ENCODE results near the gene DCAF6. TPM values are rescaled to one million over a fixed set of nuclear protein-coding genes. Genes with fewer than 3 reads are reported as not detected.
A peak's percentile ranks its signal among the peaks of the same experiment; 100 is the strongest.

Gene DCAF6
- total RNA-seq, 1 experiment from 2014 or later = 34.7 TPM

DNA sequence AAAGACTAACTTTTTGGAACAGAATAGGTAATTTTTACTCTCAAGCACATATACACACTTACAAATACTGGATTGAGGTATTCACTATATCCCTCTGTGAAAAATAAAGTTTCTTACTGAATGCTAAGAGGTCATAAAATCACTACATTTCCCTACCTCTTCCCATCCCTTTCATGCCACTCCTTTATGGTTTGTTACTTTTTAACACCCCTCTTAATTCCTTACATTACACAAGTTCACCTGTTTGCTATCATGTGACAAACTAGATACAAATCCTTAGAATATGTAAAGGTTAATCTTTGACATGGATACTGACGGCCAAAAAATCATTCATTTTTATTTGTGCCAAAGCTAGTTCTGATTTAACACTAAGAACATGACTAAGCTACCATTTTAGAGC lies 6.8 kb upstream of the DCAF6 start:
- H3K36me3 ChIP-seq = no peaks in the 10 kb centered on the region
- no peak overlapping the region for H3K4me3 ChIP-seq
- no peaks in the 10 kb centered on the region for H3K4me1 ChIP-seq
- no peaks in the 10 kb centered on the region for H3K27me3 ChIP-seq
- DNase-seq = no peak
- no peak overlapping the region for H3K27ac ChIP-seq
- no peaks in the 10 kb centered on the region for H3K9me3 ChIP-seq (replicated peaks)

DNA sequence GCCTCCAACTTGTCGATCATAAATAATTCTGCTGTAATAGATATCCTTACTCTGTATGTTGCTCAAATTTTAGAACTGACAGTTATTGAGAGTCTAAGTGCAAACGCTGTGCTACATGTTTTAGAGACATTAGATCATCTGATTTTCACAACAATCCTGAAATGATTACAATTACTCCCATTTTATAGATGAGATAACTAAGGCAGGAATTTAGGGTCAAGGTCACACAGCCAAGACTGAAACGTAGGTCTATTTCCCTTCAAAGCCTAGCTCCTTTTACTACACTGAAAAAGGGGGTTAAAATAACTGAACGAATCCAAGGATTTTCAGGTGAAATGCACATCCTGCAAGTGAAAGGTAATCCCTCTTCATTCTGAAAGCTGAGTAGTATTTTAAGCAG lies 2.7 kb upstream of the DCAF6 start:
- H3K27me3 ChIP-seq = no peaks in the 10 kb centered on the region
- no peaks in the 10 kb centered on the region for H3K36me3 ChIP-seq
- no peak for DNase-seq
- no peaks in the 10 kb centered on the region for H3K9me3 ChIP-seq (replicated peaks)
- H3K4me1 ChIP-seq = no peaks in the 10 kb centered on the region; the same call in 1 of the 2 replicates
- no peak overlapping the region for H3K27ac ChIP-seq
- no peak overlapping the region for H3K4me3 ChIP-seq

DNA sequence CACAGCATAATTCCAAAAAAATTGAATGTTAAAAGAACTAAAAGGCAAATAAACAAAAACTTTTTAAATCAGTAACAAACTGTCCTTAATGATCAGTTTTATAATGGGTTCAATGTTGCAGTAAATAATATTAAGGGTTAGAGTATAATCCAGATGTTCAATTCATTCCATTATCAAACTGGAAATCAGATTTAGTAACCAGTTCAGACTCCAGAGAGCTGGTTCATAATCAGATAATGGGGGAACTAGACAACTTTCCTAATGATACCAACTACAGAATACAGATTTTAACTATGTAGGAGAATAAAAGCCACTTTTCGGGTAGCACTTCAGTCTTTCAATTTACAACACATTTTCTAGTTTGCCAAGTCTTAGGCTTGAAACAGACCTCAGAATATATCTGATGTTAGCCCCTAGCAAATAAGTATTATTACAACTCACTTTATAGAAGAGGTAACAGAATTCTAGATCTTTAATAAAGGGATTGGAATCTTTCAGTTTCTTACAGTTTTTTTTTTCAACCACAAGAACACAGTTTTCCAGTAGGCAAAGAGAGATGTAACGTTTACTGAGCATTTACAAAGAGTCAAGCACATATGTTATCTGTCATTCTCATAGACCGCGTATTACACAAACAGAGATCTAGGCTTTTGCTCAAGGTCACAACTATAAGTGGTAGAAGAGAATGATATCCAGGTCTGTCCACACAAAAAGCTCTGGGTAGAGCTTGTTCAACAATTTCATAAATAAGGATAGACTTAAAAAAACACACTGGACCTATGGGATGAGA lies 1.9 kb upstream of the DCAF6 start:
- H3K27me3 ChIP-seq = no peaks in the 10 kb centered on the region
- H3K4me1 ChIP-seq = no peaks in the 10 kb centered on the region; the same call in 1 of the 2 replicates
- peak overlapping the region; percentile 97 for H3K27ac ChIP-seq
- H3K9me3 ChIP-seq (replicated peaks) = no peaks in the 10 kb centered on the region
- no peak for DNase-seq
- no peaks in the 10 kb centered on the region for H3K36me3 ChIP-seq
- H3K4me3 ChIP-seq = peak overlapping the region; percentile 71

DNA sequence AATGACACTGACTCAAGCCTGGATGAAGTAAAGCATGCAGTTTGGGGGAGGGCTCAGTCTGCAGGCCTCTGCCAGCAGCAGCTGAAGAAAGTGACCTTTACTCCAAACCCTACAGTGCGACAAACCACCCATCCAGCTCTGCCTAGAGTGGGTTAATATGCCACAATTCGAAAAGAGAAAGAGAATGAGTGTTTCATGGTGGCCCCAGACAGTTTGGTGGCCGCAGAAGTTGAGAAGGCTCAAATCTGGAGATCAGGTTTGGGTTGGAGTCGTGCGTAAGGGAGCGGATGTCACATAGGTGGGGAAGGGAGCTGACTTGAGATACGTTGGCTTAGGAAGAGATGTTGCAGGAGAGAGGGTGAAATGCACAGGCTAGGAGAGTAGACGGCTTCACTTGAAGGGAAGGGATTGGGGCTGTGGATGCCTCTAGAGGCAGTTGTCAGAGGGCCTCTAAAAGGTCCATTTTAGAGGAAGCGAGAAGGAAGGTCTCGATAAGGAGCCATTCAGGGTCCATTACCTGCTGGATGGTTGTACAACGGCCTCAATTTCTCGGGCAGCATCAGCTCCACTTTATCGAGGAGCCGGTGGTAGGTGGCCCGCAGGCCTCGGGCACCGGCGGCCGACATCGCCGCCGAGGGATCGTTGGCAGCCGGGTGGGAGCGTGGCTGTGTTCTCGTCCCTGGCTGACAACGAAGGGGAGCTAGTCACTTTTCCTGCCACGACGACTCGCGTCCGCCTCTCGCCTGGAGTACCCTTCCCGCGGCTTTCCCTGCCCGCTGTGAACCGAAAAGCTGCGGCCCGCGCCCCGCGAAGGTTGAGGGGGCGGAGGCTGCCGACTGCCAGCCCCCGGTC lies 1.0 kb upstream of the DCAF6 start:
- peak; percentile 22 to 59 for DNase-seq
- no peaks in the 10 kb centered on the region for H3K27me3 ChIP-seq

DNA sequence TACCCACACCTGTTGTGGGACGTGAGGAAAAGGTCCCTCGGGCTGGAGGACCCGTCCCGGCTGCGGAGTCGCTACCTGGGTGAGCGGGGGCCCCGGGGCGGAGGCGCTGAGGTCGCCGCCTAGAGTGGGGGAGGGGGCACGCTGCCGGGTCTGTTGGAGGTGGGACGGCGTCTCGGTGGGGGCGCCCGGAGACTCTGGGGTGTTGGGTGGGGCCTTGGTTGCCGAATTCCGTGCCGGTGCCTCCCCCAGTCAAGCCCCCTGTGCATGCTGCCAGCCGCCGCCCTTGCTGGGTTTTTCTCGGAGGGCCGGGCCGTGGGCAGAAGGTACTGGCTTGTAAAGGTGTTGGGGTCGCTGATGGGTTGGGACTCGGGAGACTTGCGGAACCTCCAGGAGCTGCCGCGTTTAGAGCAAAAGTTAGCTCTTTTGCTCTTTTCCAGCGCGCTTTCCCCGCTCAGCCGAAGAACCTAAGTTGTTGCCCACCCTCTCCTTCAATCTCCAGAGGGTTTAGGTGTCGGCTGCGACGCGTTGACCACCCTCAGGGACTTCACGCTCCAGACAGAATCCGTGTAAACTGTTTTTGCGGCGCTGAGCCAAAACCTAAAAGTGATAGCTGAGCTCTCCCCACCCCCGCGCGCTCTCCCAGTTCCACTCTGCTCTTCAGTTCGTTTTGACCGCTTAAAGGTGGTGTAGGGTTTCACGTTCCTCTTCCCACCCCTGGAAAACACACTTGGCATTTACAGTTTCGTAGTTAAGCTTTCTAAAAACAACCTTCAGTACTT lies 636 bp downstream of the DCAF6 start, which contains the start of gene MPC2:
Gene MPC2, minus strand, starts transcription at position 143 of the 779 bp plus-strand sequence. CDS start 1,231 bp downstream, outside the sequence.
- Histone ChIP-seq H3K4me3 (peak within 1 kb of the TSS; percentile 71), H3K27me3 (no peaks in the 10 kb centered on the region), H3K9me3 (replicated peaks) (no peaks in the 10 kb centered on the region), H3K4me1 (no peaks in the 10 kb centered on the region; the same call in 1 of the 2 replicates), H3K27ac (peak within 1 kb of the TSS; percentile 97), H3K36me3 (no peaks in the 10 kb centered on the region)
- peak; percentile 71 to 84 for DNase-seq

More for the DNA sequence above, 1.0 kb upstream of the DCAF6 start:
- Histone ChIP-seq H3K9me3 (replicated peaks) (no peaks in the 10 kb centered on the region), H3K4me3 (peak overlapping the region; percentile 71), H3K4me1 (no peaks in the 10 kb centered on the region; the same call in 1 of the 2 replicates), H3K27ac (peak overlapping the region; percentile 97), H3K36me3 (no peaks in the 10 kb centered on the region)

DNA sequence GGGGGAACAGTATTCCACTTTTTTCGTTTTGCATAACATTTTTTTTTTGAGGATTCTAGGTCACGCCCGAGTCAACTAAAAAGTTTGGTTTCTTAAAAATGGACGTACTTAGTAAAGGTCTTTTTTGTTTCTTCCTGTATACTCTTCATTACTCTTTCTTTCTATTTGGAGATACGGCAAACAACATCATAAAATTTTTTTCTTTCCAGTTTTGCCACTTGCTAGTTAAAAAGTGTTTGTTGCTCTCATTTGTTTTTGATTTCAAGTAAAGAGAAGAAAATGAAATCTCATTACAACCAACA lies 1.2 kb downstream of the DCAF6 start:
- peak overlapping the region; percentile 97 for H3K27ac ChIP-seq
- no peaks in the 10 kb centered on the region for H3K9me3 ChIP-seq (replicated peaks)
- no peaks in the 10 kb centered on the region for H3K27me3 ChIP-seq
- no peaks in the 10 kb centered on the region for H3K36me3 ChIP-seq
- no peak for DNase-seq
- peak overlapping the region; percentile 71 for H3K4me3 ChIP-seq
- H3K4me1 ChIP-seq = no peaks in the 10 kb centered on the region; the same call in 1 of the 2 replicates

DNA sequence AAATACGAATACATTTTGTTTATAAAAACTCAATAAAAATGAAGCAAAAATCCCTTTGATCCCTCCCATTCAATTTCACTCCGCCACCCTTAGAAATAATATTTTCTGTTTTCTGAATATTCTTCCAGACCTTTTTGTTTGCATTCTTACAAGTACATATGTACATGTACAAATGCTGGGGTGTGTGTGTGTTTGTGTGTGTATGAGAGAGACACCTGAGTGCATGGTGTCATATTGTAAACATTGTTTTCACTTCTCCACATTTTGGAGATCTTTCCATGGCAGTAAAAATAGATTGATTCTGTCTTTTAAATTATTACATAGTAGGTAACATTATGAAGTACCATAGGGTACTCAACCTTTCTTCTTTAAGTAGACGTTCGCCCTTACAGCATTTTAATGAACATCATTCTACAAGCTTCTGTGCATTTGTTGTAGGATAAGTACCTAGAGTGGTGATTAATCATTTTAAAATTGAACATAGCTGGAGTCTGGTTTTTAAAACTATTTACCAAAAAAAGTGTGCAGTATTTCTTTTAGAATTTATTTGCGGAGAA lies 1.7 kb downstream of the DCAF6 start:
- H3K27me3 ChIP-seq = no peaks in the 10 kb centered on the region
- peak overlapping the region; percentile 97; the same call in 1 of the 2 replicates for H3K27ac ChIP-seq
- no peaks in the 10 kb centered on the region for H3K36me3 ChIP-seq
- no peaks in the 10 kb centered on the region; the same call in 1 of the 2 replicates for H3K4me1 ChIP-seq
- DNase-seq = no peak
- no peaks in the 10 kb centered on the region for H3K9me3 ChIP-seq (replicated peaks)
- H3K4me3 ChIP-seq = peak overlapping the region; percentile 71

DNA sequence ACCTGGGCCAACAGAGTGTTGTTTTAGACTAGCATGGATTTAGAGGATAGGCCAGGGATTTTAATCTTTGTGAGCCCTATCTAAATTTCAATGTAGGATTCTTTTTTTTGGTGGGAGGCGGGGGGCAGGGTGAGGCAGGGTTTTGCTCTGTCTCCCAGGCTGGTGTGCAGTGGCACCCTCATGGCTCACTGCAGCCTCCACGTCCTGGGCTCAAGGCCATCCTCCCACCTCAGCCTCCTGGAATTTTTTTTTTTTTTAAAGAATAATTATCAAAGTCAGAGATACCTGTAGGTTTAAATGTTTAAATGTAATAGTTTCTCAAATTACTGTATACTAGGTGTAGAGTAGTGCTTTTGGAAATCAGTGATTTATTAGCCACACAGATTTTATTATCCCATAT lies 3.8 kb downstream of the DCAF6 start:
- H3K9me3 ChIP-seq (replicated peaks) = no peaks in the 10 kb centered on the region
- H3K27me3 ChIP-seq = no peaks in the 10 kb centered on the region
- no peak for DNase-seq
- no peaks in the 10 kb centered on the region for H3K36me3 ChIP-seq
- H3K27ac ChIP-seq = no peak overlapping the region
- no peak overlapping the region for H3K4me3 ChIP-seq
- H3K4me1 ChIP-seq = no peaks in the 10 kb centered on the region; the same call in 1 of the 2 replicates

DNA sequence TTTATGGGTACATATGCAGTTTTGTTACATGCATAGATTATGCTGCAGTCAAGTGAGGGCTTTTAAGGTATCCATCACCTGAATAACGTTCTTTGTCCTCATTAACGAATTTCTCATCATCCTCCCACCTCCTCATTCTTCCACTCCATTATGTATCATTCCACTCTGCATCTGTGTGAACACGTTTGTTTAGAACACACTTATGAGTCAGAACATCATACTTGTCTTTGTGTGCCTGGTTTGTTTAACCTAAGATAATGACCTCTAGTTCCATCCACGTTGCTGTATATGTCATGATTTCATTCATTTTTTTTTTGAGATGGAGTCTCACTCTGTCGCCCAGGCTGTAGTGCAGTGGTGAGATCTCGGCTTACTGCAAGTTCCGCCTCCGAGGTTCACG lies 7.1 kb downstream of the DCAF6 start:
- no peaks in the 10 kb centered on the region for H3K27me3 ChIP-seq
- no peaks in the 10 kb centered on the region; the same call in 1 of the 2 replicates for H3K4me1 ChIP-seq
- H3K36me3 ChIP-seq = no peaks in the 10 kb centered on the region
- H3K27ac ChIP-seq = no peak overlapping the region
- H3K9me3 ChIP-seq (replicated peaks) = no peaks in the 10 kb centered on the region
- no peak overlapping the region for H3K4me3 ChIP-seq
- no peak for DNase-seq

DNA sequence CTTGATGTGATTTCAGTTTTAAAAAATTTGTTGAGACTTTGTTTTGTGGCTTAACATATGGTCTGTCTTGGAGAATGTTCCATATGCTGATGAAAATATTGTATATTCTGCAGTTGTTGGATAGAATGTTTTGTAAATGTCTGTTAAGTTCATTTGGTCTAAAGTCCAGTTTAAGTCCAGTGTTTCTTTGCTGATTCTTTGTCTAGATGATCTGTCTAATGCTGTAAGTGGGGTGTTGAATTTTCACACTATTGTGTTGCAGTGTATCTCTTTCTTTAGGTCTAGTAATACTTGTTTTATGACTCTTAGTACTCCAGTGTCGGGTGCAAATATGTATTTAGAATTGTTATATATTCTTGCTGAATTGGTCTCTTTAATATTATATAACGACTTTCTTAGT lies 11.2 kb downstream of the DCAF6 start:
- H3K4me1 ChIP-seq = no peaks in the 10 kb centered on the region
- H3K27me3 ChIP-seq = no peaks in the 10 kb centered on the region
- peaks cover 12% of the 10 kb centered on the region for H3K36me3 ChIP-seq
- H3K27ac ChIP-seq = no peak overlapping the region
- no peak for DNase-seq
- H3K9me3 ChIP-seq (replicated peaks) = no peaks in the 10 kb centered on the region
- no peak overlapping the region for H3K4me3 ChIP-seq

DNA sequence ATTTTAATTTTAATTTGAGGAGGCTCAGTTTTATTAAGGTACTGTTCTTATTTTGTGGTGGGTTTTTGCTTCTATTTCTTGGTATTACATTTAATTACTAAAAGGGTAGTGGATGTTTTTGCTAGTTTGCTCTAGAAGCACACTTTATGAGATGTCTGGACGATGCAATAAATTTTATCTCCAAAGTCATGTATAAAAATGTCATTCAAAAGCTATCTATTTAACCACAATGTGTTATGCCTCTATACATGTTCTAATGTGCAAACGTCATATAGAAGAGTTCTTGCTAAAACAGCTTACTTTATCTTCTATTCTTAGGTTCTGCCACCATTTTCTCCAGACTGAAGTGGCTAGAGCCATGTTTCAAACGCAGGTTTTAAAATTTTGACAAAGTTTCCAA lies 13.3 kb downstream of the DCAF6 start:
- Histone ChIP-seq H3K27ac (no peak overlapping the region), H3K4me3 (no peak overlapping the region), H3K36me3 (peaks cover 30% of the 10 kb centered on the region), H3K9me3 (replicated peaks) (no peaks in the 10 kb centered on the region), H3K27me3 (no peaks in the 10 kb centered on the region), H3K4me1 (no peaks in the 10 kb centered on the region)
- DNase-seq = no peak

DNA sequence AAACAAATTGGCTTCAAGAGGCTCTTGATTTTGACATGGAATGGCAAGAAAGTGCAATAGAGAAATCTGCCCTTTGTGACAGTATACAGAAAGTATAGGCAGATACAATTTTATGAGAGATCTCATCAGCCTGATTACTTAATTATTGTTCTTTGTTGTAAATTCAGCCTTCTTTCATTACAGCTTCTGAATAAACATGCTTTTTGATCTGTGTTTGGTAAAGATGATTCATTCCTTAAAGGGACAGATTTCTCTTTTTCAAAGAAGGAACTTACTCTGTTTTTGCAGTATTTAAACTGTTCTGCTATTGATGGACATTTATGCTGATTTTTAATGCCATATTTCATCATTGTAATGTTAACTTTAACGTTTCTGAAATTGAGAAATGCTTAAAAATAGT lies 14.1 kb downstream of the DCAF6 start:
- Histone ChIP-seq H3K9me3 (replicated peaks) (no peaks in the 10 kb centered on the region), H3K4me1 (no peaks in the 10 kb centered on the region)

DNA sequence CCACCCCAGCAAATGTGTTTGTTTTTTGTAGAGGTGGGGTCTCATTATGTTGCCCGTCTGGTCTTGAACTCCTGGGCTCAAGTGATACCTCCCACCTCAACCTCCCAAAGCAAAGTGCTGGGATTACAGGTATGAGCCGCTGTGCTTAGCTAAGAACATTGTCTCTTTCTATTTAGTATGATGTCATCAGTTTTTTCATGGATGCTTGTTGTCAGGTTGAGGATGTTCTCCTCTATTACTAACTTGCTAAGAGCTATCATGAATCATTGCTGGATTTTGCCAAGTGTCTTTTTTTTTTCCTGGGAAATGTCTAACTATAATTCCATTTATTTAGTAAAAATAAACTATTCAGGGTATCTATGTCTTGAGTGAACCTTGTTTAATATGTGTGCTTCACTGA lies 19.4 kb downstream of the DCAF6 start:
- H3K27ac ChIP-seq = no peak overlapping the region
- no peaks in the 10 kb centered on the region for H3K27me3 ChIP-seq
- H3K4me3 ChIP-seq = no peak overlapping the region
- H3K36me3 ChIP-seq = peaks cover 34% of the 10 kb centered on the region
- DNase-seq = no peak
- H3K9me3 ChIP-seq (replicated peaks) = no peaks in the 10 kb centered on the region
- H3K4me1 ChIP-seq = no peaks in the 10 kb centered on the region

More for the DNA sequence above, 14.1 kb downstream of the DCAF6 start:
- no peak overlapping the region for H3K27ac ChIP-seq
- no peak for DNase-seq
- no peaks in the 10 kb centered on the region for H3K27me3 ChIP-seq
- peaks cover 33% of the 10 kb centered on the region for H3K36me3 ChIP-seq
- H3K4me3 ChIP-seq = no peak overlapping the region

DNA sequence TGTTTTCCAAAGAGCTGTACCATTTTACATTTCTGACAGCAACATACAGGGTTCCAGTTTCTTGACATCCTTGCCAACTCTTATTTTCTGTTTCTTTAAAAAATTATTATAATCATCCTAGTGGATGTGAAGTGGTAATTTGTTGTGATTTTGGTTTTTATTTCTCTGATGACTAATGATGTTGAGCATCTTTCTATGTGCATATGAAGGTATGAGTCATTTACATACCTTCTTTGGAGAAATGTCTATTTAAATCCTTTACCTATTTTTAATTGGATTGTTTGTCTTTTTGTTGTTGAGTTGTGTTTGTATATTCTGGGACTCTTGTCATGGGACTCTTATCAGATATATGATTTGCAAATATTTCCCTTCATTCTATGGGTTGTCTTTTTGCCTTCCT lies 21.2 kb downstream of the DCAF6 start:
- Histone ChIP-seq H3K4me1 (no peaks in the 10 kb centered on the region), H3K27ac (no peak overlapping the region), H3K4me3 (no peak overlapping the region), H3K36me3 (peaks cover 28% of the 10 kb centered on the region), H3K27me3 (no peaks in the 10 kb centered on the region), H3K9me3 (replicated peaks) (no peaks in the 10 kb centered on the region)
- no peak for DNase-seq
